HG02973 (cell line): ENCODE results near the gene DLEU7.

Experiments used
- ATAC-seq: cut with Tn5 transposase; IDR thresholded peaks from one replicate; pipeline ENCODE4 v1.9.1; 2021; ENCODE audit warnings: moderate library complexity; ENCODE audit not compliant: unreplicated experiment

The DLEU7 gene

DNA sequence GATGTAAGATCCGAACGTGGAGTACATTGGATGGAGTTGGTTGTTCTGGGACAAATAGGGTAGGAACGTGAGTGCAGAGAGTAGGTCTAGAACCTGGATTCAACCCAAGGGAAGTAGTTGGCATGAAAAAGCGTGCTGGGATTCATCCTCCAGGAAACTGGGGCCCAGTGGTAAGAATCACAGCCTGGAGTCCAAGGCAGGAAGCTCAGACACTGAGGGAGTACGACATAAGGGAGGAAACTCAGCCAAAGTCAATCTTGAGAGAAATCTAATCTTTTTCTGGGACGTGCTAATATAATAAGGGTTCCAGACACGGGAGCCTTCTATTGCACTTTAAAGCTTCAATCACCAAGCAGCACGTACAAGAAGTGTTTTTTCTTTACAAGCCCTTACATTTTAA lies 46.4 kb downstream of the DLEU7 start:
- no peak for ATAC-seq

GRCh38 chr13:50796463-50796862 lies 47.0 kb downstream of the DLEU7 start:
- ATAC-seq: no peak

DNA sequence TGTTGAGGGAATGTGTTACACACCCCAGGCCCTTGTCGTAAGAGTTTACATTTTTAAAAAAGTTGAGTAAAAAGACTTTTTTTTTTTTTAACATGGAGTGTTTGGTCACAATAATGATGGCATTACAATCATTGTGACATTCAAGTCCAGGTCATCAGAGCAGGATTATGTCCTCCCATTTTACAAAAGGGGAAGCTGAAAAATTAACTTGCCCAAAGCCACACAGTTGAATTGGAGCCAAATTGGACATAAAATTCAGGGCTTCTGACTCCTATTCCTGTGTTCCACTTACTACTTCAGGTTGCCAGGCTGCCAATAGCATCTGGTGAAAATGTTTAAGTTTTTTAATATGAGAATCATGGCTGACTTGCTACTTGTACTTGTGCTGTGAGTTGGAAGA lies 49.3 kb downstream of the DLEU7 start:
- ATAC-seq: no peak

- ATAC-seq: no peak
These were observed 50.5 kb downstream of the DLEU7 start for GRCh38 chr13:50793026-50793425.

GRCh38 chr13:50788551-50789210 lies 54.8 kb downstream of the DLEU7 start:
- ATAC-seq: no peak

- no peak for ATAC-seq
These were observed 55.9 kb downstream of the DLEU7 start for GRCh38 chr13:50787316-50788195.

GRCh38 chr13:50783717-50784290 lies 59.7 kb downstream of the DLEU7 start:
- ATAC-seq: no peak

DNA sequence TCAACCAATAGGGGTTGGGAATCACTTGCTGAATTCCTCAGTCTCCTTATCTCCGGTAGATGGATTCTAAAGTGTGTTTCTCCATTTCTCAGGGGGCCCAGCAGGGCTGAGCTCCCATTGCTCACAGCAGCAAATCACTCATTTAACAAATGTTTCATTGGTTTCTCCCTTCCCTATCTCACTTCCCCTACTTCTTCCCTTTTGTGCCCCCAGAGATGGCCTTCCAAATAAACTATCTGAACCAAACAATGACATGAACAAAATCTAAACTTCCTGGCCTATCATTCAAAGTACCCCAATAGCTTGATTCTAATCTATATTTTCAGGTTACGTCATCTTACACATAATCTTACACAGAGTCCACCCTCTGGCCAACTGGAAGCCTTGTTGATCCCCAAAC lies 60.4 kb downstream of the DLEU7 start:
- no peak for ATAC-seq

- ATAC-seq: no peak
These were observed 63.1 kb downstream of the DLEU7 start for GRCh38 chr13:50780201-50781015.

DNA sequence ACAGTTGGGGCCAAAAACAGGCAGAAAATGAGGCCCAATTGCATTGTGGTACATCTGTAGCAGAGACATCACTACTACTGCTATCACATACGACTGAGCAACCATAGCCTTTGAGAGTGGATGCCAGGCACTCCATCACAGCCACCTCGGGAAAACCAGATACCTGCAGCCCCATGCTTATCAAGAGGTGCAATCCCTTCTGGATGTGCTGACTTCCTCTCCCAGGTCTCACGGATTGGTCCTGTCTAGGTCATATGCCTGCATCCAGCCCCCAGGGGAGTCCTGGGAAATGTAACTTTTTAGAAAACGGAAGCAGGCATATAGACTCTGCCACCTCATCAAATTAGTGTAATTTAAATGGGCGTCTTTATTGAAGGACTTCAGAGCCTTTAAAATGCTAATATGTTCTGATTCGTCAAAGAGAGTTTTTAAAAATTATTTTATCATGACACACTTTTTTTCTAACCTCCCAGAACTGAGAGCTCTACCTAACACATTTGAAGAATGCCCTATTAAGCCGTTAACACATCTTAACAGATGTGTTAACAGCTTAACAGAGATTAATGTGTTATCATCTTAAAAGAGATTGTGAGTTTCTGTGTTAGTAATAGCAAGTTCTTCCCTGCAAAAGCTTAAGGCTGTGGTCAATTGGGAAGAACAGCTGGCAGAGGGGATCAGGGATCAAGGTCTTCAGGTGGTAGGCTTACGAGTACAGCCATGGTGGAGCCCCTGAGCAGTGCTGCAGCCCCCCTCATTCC lies 63.9 kb downstream of the DLEU7 start:
- ATAC-seq: no peak
